ENCODE measurements around the gene AFF1.
"Not testable (repeated sequence)": the region's sequence is repeated elsewhere in the genome, so short reads cannot be mapped to it uniquely, and the experiment has no call there.

Gene AFF1

DNA sequence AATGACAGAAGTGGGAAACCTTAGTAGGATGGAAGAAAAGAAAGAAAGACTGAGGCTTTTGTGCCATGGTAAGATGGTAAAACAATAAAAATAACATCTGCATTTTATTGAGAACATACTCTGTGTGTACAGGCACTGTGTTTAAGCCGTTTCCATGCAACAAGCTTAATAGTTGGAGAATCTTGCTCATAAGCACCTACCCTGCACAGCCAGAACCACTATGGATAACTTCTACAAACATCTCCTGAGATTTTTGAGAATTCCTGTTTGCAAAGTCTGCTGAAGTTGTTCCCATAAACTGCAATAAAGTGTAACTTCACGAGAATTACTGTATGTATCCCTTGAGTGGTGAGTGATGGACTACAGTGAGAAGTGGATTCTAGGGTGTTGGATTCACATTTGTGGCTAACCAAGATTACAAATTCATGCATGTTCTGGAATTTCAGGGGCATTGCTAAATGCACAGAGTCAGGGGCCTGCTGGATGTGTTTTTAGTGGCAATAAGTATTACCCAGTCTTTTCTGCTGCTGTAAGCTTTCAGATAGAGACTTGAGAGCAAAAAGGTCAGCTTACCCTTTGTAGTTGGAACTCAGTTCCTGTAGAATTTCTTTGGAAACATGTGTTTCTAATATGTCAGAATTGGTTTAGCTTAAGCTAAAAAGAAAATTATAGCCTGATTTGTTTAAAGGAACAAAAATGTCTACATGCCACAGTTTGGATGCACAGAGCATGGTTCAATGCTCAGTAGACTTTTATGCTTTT lies 132.5 kb downstream of the AFF1 start:
- no peak for DNase-seq

DNA sequence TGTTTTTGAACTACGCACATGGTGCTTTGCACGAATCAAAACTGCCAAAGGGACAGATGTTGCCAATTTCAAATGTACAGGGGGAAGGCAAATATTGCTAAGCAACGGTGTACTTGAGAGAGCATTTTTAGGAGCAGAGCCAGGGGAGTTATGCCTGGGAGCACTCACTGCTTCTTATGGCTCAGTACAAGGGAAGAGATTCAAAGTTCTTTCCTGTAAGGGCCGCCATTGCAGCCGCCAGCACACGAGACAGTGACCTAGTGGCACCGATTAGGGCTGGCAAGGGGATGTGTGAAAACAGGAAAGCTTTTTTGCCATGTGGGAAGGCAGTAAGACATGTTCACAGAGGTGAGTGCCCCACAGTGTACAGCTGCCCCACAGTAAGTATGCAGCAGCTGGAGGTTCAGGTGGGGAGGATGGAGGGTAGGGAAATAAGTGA lies 133.8 kb downstream of the AFF1 start:
- DNase-seq: no peak

DNA sequence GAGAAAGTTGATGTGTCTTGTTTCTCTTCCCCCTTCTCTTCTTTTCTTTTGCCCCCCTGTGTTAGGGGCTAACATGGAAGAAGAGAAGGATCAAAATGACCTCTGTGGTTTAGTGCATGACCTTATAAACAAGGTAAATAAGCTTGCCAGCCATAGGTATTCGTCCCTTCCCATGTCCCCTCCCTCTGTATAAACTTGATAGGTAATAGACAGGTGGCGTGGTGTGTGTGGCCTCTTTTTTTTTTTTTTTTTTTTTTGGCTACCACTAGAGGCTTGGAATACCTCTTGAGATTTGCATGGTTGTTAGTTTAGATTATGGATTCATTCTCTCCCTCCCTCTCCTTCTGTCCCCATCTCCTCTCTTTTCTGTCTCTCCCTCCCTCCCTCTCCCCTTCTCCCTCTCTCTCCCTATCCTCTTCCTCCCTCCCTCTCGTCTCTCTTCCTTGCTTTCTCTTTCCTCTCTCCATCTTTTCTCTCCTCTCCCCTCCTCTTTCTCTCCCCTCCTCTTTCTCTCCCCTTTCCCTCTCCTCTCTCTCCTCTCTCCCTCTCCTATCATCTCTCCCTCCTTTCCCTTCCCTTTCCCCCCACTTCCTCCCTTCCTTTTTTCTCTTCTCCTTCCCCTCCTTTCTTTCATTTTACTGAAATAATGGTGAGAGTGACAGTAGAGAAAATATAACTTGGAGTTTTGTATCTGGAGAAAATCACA lies 134.4 kb downstream of the AFF1 start:
- DNase-seq: no peak

DNA sequence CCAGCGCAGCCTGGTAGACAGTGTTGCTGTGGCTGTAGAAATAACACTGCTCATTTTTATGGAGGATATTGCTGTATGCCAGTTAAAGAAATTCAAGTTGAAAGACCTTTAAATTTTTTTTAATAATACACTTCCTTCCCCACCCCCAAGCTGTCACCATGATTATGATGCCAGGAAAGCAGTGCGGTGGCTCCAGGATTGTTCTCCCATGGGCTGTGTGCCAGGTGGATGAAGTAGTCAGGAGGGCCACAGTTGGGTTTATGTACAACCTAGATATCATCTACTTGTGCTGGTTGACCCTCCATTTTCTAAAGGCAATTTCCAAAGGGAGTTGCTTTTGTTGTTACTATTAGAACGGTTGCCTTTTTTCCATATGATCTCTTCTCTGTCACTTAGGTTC lies 136.6 kb downstream of the AFF1 start:
- DNase-seq: no peak

DNA sequence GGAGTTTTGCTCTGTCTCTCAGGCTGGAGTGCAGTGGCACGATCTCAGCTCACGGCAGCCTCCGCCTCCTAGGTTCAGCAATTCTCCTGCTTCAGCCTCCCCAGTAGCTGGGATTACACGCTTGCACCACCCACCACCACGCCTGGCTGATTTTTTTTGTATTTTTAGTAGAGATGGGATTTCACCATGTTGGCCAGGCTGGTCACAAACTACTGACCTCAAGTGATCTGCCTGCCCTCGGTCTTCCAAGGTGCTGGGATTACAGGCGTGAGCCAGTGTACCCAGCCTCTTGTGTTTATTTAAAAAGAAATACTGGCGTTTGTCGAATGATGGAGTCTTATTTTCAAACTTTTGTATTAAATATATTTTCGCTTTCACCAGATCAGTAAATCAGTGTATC lies 137.7 kb downstream of the AFF1 start:
- DNase-seq: not testable (repeated sequence)

DNA sequence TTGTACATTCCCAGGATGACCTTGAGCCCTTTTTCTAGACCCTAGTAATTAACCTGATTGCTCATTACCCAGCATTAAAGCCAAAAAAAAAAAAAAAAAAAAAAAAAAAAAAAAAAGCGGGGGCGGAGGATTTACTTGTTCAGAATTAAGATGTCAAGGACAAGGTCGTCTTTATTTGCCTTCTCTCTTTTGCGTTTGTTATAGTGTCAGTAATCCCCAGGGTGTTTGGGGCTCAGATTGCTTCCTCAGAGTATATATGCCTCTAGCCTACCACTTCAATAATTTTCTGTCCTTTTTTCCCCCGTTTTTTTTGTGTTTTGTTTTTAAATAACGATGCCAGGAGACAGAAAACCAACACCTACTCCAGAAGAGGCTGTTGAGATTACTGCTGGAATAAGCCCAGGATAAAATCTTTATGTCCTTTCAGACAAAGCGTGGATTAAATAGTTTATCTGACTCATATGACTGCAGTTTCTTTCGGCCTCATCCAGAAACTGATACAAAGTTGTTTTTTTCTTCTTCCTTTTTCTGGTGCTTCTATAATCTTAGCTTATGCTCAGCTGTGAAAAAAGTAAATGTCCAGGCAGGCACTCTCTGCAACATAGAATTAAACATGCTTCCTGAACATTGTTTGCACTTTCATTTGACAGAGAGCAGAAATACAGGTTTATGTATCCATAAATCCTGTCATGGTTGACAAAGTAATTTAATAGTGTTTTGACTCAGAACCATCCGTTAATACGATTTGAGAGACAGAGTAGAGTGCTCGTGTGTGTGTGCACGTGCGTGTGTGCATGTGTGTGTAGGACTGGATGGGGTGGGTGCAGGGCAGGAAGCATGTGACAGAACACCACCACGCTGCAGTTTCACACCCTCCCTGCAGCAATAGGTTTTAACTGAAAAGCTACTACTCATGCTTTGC lies 138.6 kb downstream of the AFF1 start:
- peak; percentile 54 for DNase-seq

DNA sequence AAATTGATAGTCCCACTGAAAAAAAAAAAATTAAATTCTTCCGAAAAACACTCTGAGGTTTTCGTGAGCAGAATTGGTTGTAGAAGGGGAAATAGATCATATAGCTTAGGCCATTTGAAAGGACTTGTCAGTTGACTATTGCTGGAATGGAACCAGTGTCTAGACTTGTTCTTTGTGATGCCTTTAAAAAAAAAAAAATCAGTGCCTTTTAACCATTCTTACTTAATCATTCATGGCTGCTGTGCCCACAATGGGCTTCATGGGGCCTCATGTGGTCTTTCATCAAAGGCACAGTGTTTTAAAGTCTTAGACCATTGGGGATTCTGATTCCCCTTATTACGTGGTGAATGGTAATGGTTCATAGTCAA lies 139.3 kb downstream of the AFF1 start:
- no peak for DNase-seq

DNA sequence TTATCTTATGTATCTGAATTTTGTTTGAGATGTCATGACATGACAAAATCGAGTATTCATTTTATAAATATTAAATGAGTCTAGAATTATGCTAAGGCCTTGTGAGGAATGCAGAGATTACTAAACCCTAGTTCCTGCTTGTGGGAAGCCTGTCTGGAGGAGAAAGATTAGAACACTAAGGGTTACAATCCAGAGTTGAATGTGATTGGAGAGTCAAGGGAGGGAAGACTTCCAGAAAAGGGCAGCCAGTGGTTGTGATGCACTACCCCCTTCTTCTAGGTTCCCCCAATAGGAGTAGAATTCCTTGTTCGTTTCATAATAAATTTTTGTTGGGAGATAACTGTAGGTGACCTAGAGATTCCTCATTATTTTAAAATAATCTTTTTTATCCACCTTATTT lies 141.1 kb downstream of the AFF1 start:
- no peak for DNase-seq

DNA sequence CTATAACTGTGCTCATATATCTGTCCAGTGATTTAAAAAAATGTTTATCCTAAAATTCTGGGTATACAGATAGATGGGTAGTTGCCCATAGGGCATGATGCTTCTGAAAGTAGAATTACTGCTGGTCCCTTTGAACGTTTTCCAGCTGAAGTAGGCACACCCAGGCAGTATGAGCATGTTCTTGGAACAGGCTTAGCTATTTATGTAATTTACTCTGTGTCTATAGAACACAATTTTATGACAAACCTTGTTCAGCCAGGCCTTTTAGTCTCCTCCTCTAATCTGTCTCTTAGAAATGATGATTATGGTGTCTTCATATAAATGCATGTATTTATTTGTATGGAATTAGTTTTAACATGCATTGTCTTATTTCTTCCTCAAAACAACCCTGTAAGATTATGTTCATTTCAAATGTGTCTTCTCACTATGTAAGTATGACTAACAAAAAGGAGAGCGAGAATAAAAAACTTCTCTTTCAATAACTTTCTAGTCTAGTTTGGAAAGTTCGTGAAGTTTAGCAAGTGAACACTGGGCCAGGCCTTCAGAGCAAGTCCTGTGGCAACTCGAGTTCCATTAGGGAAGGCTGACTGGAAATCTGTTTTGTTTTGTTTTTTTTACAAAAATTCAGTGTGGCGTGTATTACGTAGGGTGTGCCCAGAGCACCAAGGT lies 142.0 kb downstream of the AFF1 start:
- DNase-seq: no peak

DNA sequence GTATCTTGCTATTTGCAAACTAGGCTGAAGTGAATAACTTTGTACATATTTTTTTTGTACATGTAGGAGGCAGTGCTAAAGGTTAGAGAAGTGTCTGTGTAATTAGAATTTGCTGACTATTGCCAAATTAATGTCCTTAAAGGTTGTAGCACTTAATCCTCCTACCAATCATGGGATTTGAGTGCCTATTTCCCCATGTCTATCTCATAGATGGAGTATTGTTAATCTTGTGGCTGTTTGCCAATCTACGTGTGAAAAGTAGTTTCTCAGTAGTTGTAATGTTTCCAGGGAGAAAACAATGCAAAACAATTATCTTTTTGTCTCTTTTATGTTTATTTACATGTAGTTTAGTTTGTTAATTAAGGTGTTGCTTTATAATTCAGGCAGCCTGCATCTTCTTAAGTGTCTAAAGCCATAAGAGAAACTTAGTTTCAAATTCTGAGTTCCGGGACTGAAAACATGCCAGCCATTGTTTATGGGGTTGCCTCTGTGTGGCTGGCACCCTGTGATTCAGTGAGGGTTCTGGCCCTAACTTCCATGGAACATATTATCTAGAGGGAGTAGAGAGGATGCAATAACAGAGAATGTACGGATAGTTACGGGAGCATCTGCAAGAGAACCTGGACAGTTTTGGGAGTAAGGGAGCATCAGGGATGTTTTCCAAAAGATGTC lies 143.2 kb downstream of the AFF1 start:
- DNase-seq: peak; percentile 28

DNA sequence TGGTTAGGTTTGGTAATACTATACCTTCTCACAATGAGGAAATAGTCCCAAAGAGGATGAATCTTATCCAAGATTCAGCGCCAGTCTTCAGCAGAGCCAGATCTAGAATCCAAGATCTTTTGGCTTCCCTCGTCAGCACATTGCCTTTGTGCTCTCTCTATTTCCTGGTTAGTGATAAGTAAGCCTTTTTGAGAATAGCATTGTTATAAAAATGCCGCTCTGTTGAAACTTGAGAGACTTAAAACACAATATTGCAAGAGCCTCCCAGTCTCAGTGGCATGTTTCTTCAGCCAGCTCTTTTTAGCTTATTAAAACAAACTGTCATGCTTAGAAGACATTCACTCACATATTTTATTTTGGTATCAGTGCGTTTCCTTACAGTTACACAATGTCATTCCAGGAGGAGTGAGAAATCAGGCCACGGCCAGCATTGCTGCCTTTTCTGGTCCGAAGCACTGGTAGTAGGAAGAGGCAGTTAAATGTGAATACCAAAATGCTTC lies 144.2 kb downstream of the AFF1 start:
- DNase-seq: no peak

DNA sequence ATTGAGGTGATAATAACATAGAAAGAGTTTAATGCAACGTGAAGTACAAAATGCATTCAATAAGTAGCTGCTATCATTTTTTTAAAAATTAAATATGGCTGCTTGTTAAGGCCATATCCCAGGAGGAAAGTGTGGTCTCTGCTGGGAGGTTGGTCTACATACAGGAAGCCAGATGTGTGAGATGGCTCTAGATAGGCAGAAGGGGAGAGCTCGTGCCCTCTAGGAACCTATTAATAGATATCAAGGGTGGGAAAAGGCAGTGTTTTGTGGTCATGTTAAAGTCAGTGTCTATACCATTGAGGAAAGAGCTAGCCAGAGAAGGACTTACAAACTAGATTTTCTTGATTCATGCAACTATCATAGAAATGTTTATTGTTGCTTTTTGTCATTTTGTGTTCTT lies 145.2 kb downstream of the AFF1 start:
- DNase-seq: peak; percentile 80

DNA sequence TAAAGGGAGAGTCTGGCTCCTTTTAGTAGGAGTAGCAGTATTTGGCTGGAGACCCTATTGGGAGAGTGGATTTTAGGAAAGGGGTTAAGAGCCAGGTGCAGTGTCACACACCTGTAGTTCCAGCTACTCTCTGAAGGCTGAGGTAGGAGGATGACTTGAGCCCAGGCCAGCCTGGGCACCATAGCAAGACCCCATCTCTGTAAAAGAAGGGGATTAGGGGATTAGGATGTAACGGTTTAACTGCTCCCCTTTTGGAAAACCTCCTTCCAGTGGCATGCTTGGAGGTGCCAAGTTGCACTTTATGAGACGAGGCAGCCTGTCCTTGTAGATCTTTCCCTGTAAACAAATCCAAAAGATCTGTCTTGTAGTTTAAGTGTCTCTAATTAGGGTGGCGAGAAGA lies 145.7 kb downstream of the AFF1 start:
- no peak for DNase-seq

DNA sequence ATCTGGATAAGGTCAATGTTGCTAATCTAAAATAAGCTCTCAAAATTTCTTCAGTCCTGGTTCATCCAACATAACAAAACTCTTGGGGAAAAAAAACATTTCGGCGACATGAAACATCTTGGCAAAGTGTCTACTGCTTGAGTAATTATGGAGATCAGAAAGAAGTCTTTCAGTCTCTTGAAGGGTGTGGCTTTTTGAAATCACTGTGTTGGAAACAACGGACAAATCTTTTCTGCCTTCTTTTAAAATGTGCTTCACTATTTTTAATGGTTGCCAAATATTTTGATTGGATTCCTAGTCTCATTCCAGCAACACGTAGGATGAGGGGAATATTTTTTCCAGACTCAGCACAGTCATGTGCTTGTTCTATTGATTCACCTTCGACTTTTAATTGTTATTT lies 147.0 kb downstream of the AFF1 start:
- no peak for DNase-seq

DNA sequence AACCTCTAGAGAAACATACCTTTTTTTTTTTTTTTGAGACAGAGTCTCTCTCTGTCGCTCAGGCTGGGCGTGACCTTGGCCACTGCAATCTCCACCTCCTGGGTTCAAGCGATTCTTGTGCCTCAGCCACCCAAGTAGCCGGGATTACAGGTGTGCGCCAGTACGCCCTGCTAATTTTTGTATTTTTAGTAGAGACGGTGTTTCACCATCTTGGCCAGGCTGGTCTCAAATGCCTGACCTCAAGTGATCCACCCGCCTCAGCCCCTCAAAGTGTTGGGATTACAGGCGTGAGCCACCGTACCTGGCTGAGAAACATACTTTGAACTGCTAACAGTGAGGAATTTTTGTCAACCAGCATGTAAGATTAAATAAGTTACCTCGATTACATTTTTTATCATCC lies 150.9 kb downstream of the AFF1 start:
- DNase-seq: not testable (repeated sequence)

DNA sequence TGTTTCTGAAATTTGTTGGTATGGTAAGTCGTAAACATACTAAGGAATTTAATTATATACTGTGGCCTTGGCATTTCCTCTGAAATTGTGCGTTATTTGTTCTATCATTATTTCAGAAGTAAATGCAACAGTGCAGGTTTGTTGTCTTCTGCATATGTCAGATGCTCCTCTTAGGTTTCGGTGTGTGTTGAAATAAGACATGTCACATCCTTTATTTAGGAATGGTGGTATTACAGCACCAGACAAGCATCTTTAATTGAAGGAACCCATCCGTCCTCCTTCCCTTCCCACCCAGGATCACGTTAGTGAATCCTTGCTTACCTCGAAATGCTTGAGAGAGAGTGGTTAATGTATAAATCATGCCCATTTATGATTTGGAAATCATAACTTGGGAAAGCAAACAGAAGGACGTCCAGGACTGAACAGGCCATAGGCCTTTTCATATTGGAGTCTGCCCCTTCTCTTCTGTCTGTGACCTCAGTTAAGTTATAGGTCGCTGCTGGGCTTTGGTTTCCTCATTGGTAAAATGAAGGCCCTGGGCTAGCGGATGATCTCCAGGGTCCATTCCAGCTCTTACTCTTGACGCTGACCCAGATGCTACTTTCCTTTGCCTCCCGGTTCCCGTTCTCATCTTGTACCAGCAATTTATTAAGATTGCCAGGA lies 151.5 kb downstream of the AFF1 start:
- DNase-seq: no peak

DNA sequence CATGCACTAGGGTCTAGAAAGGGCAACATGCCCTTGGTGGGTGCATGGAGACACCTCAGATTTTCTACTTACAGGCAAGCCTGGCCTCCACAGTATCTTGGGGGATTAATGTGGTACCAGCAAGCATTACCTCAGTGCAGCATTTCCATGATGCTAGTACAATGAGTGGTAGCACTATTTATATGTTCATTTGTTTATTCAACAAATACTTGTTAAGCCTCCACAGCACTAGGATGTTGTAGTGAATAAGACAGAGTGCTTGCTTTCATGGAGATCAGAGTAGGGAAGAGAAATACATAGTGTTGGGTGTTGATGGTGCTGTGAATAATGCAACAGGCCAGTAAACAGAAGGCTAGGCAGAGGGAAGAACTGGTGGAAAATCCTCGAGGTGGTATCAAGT lies 152.2 kb downstream of the AFF1 start:
- DNase-seq: no peak

DNA sequence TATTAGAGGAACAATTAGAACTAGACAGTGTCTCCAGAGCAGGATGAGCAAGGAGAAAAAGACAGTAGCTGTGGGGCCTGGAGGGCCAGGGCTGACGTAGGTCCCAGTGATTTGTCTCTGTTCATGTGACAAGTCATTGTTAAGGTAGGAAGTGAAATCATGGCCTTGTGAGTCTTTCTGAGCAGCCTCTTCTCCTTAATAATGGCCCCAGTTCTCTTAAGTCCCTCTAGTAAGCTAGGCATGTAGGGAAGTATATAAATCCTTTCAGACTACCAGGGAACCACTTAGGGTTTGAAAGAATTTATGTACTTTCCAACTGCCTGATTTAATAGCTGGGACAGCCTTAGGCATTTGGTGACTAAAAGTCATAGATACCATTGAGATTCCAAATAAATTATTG lies 152.6 kb downstream of the AFF1 start:
- no peak for DNase-seq

DNA sequence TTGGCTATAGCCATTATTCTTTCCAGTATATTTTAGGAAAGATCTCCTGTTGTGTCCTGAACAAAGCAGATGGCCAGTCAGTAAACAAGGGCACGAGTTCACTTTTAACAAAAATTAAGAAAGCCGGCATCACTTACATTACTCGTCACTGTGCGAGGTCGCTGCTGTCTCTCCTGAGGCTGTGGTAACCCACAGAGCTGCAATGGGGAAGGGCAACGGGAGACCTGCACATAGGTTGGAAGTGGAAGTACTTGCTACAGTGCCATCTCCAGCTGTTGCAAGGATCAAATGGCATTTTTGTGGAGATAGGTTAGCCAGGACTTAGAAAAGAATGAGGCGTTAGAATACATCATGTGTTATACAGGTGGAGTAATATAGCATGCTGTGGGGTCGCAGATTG lies 153.4 kb downstream of the AFF1 start:
- no peak for DNase-seq

DNA sequence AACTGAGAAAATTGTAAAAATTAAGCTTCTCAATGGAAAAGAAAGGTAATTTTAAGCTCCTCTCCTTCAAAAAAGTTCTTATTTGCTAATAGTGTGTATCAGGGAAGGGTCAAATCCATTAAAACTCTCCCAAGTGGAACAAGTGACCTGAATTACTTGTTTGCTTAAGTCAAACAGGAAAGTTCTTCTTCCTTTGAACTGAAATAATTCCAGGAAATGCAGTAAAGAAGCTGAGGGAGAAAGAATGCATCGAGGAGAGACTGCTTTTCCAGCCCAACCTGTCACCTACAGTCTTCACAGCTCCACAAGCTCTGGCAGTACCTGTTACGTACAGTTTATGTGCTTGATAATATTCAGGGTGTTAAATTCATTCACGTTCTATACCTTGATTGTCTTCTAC lies 154.6 kb downstream of the AFF1 start:
- no peak for DNase-seq

DNA sequence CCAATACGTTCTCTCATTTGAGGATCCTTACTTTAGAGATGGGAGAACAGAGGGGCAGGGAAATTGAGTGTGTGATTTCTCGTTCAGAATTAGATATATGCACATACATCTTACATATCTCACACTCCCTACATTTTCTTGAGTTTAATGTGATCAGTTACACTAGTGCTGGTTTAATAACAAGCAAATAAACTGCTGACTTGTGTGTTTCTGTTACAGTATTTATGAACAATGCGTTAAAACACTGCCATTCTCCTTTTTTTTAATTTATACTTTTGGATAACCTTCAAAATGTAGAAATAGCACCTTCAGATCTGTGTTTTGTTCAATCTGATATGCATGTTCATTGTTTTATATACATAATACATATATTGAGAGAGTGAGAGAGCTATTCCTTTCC lies 155.5 kb downstream of the AFF1 start:
- no peak for DNase-seq

All from hematopoietic multipotent progenitor cell treated with erythropoietin and hydrocortisone succinate and interleukin-3 and kit ligand, for 6 days (in vitro differentiated cells).